T-helper 17 cell (primary cell): ENCODE measurements around the gene XRCC5. TPM values are rescaled to one million over a fixed set of nuclear protein-coding genes. Genes with fewer than 3 reads are reported as not detected.

Experiments
- ATAC-seq: fragments of 150-1000 bp; cut with Tn5 transposase; 2 replicates; pipeline ENCODE4 v1.10.0; 2021; ENCODE audit warnings: mild to moderate bottlenecking, moderate library complexity
- DNase-seq, 3 donors: peaks; one replicate each; pipeline versions ENCODE4 v3.0.0 to v3.0.0-alpha.2; 2020 to 2021
- H3K9me3 ChIP-seq: one replicate; pipeline ENCODE4 v1.7.0; 2013; ENCODE audit warnings: low read length, mild to moderate bottlenecking; ENCODE audit not compliant: control insufficient read depth, poor library complexity, severe bottlenecking
- H3K27ac Mint-ChIP-seq: one replicate; pipeline ENCODE4 v1.8.0; 2022; ENCODE audit warnings: mild to moderate bottlenecking, moderate library complexity, mixed read lengths
- H3K27me3 Mint-ChIP-seq: one replicate; pipeline ENCODE4 v1.8.0; 2022; ENCODE audit warnings: mixed read lengths
- H3K36me3 Mint-ChIP-seq: one replicate; pipeline ENCODE4 v1.8.0; 2022; ENCODE audit warnings: low read depth, mixed read lengths
- H3K4me1 Mint-ChIP-seq: one replicate; pipeline ENCODE4 v1.8.0; 2022; ENCODE audit warnings: mild to moderate bottlenecking, mixed read lengths
- H3K4me3 Mint-ChIP-seq: one replicate; pipeline ENCODE4 v1.8.0; 2022; ENCODE audit warnings: mild to moderate bottlenecking, moderate library complexity, mixed read lengths
- total RNA-seq, 4 donors: library from RNA in 2 of 4; stranded (reverse) in 2 of 4; gene quantifications; one replicate each; pipeline ENCODE4 v1.2.3 and lab custom pipeline; 2022 to 2026

XRCC5 gene
- total RNA-seq, 2 donors from 2014 or later, result 151 to 161 TPM

GRCh38 chr2:216181953-216182461, 72.9 kb downstream of the XRCC5 start:
- H3K9me3 ChIP-seq, result no peaks in the 10 kb centered on the region
- peak overlapping the region; percentile 83 for H3K27ac Mint-ChIP-seq
- peaks cover 16% of the 10 kb centered on the region for H3K36me3 Mint-ChIP-seq
- H3K4me3 Mint-ChIP-seq, result no peak overlapping the region
- no peak for DNase-seq
- H3K4me1 Mint-ChIP-seq, result peaks cover 59% of the 10 kb centered on the region
- no peak for ATAC-seq
- no peaks in the 10 kb centered on the region for H3K27me3 Mint-ChIP-seq

- Mint-ChIP-seq H3K36me3 (peaks cover 16% of the 10 kb centered on the region), H3K27me3 (no peaks in the 10 kb centered on the region), H3K4me1 (peaks cover 64% of the 10 kb centered on the region), H3K27ac (no peak overlapping the region), H3K4me3 (no peak overlapping the region)
- no peak for ATAC-seq
- no peak for DNase-seq
- H3K9me3 ChIP-seq, result no peaks in the 10 kb centered on the region
Observed at GRCh38 chr2:216183462-216183861, 74.3 kb downstream of the XRCC5 start.

- no peak for DNase-seq
- ATAC-seq, result no peak
- H3K27ac Mint-ChIP-seq, result peak overlapping the region; percentile 87
- H3K4me3 Mint-ChIP-seq, result no peak overlapping the region
- H3K9me3 ChIP-seq, result no peaks in the 10 kb centered on the region
- peaks cover 10% of the 10 kb centered on the region for H3K36me3 Mint-ChIP-seq
- H3K4me1 Mint-ChIP-seq, result peaks cover 42% of the 10 kb centered on the region
- H3K27me3 Mint-ChIP-seq, result no peaks in the 10 kb centered on the region
Observed at GRCh38 chr2:216188559-216188850, 79.4 kb downstream of the XRCC5 start.

- Mint-ChIP-seq H3K36me3 (peaks cover 8% of the 10 kb centered on the region), H3K27me3 (no peaks in the 10 kb centered on the region), H3K27ac (peak overlapping the region; percentile 87), H3K4me3 (no peak overlapping the region), H3K4me1 (peaks cover 42% of the 10 kb centered on the region)
- H3K9me3 ChIP-seq, result no peaks in the 10 kb centered on the region
- DNase-seq (no peak), ATAC-seq (no peak)
Observed at GRCh38 chr2:216188956-216189355, 79.8 kb downstream of the XRCC5 start.

GRCh38 chr2:216189410-216189809, 80.3 kb downstream of the XRCC5 start:
- no peak for DNase-seq
- H3K4me1 Mint-ChIP-seq, result peaks cover 42% of the 10 kb centered on the region
- H3K4me3 Mint-ChIP-seq, result no peak overlapping the region
- no peaks in the 10 kb centered on the region for H3K27me3 Mint-ChIP-seq
- H3K27ac Mint-ChIP-seq, result peak overlapping the region; percentile 87
- no peaks in the 10 kb centered on the region for H3K9me3 ChIP-seq
- peaks cover 8% of the 10 kb centered on the region for H3K36me3 Mint-ChIP-seq
- ATAC-seq, result no peak

- DNase-seq, result no peak
- Mint-ChIP-seq H3K4me1 (peaks cover 26% of the 10 kb centered on the region), H3K27me3 (no peaks in the 10 kb centered on the region), H3K36me3 (peaks cover 8% of the 10 kb centered on the region), H3K4me3 (no peak overlapping the region), H3K27ac (no peak overlapping the region)
- no peak for ATAC-seq
- H3K9me3 ChIP-seq, result no peaks in the 10 kb centered on the region
Observed at GRCh38 chr2:216192181-216192580, 83.0 kb downstream of the XRCC5 start.

GRCh38 chr2:216192931-216193330, 83.8 kb downstream of the XRCC5 start:
- no peak overlapping the region for H3K4me3 Mint-ChIP-seq
- peaks cover 20% of the 10 kb centered on the region for H3K4me1 Mint-ChIP-seq
- ATAC-seq, result no peak
- no peaks in the 10 kb centered on the region for H3K27me3 Mint-ChIP-seq
- H3K27ac Mint-ChIP-seq, result no peak overlapping the region
- no peak for DNase-seq
- H3K36me3 Mint-ChIP-seq, result peaks cover 8% of the 10 kb centered on the region
- no peaks in the 10 kb centered on the region for H3K9me3 ChIP-seq

GRCh38 chr2:216194013-216194412, 84.9 kb downstream of the XRCC5 start:
- no peaks in the 10 kb centered on the region for H3K9me3 ChIP-seq
- no peak for ATAC-seq
- Mint-ChIP-seq H3K4me1 (peaks cover 12% of the 10 kb centered on the region), H3K4me3 (no peak overlapping the region), H3K27ac (peak overlapping the region; percentile 79), H3K27me3 (no peaks in the 10 kb centered on the region), H3K36me3 (peaks cover 8% of the 10 kb centered on the region)
- no peak for DNase-seq

- Mint-ChIP-seq H3K27me3 (no peaks in the 10 kb centered on the region), H3K4me3 (no peak overlapping the region), H3K4me1 (peaks cover 10% of the 10 kb centered on the region), H3K36me3 (peaks cover 9% of the 10 kb centered on the region), H3K27ac (peak overlapping the region; percentile 79)
- DNase-seq (no peak), ATAC-seq (no peak)
- no peaks in the 10 kb centered on the region for H3K9me3 ChIP-seq
Observed at GRCh38 chr2:216194561-216194960, 85.4 kb downstream of the XRCC5 start.

GRCh38 chr2:216195565-216196029, 86.4 kb downstream of the XRCC5 start:
- peaks cover 10% of the 10 kb centered on the region for H3K4me1 Mint-ChIP-seq
- DNase-seq, result no peak
- peaks cover 9% of the 10 kb centered on the region for H3K36me3 Mint-ChIP-seq
- H3K27me3 Mint-ChIP-seq, result no peaks in the 10 kb centered on the region
- H3K27ac Mint-ChIP-seq, result peak overlapping the region; percentile 76
- H3K4me3 Mint-ChIP-seq, result peak overlapping the region; percentile 12
- H3K9me3 ChIP-seq, result no peaks in the 10 kb centered on the region
- no peak for ATAC-seq

- Mint-ChIP-seq H3K27me3 (no peaks in the 10 kb centered on the region), H3K4me3 (no peak overlapping the region), H3K36me3 (peaks cover 13% of the 10 kb centered on the region), H3K27ac (peak overlapping the region; percentile 32), H3K4me1 (peaks cover 9% of the 10 kb centered on the region)
- H3K9me3 ChIP-seq, result no peaks in the 10 kb centered on the region
- no peak for ATAC-seq
- no peak for DNase-seq
Observed at GRCh38 chr2:216201692-216202306, 92.7 kb downstream of the XRCC5 start.

GRCh38 chr2:216202626-216203250, 93.6 kb downstream of the XRCC5 start:
- Mint-ChIP-seq H3K4me1 (peaks cover 7% of the 10 kb centered on the region), H3K36me3 (peaks cover 13% of the 10 kb centered on the region), H3K27ac (peak overlapping the region; percentile 32), H3K4me3 (no peak overlapping the region), H3K27me3 (no peaks in the 10 kb centered on the region)
- no peak for ATAC-seq
- DNase-seq, result no peak
- H3K9me3 ChIP-seq, result no peaks in the 10 kb centered on the region

- Mint-ChIP-seq H3K27ac (no peak overlapping the region), H3K36me3 (peaks cover 14% of the 10 kb centered on the region), H3K4me3 (no peak overlapping the region), H3K4me1 (peaks cover 13% of the 10 kb centered on the region), H3K27me3 (no peaks in the 10 kb centered on the region)
- no peaks in the 10 kb centered on the region for H3K9me3 ChIP-seq
- DNase-seq (no peak), ATAC-seq (no peak)
Observed at GRCh38 chr2:216205486-216205885, 96.3 kb downstream of the XRCC5 start.
